Activated T-helper 2 cell treated with anti-CD3 and anti-CD28 coated beads, Interferon-gamma antibody, Interleukin-2, Interleukin-4, amounts not matched to agents 10 μg/mL and 5 μg/mL and 100 μg/mL, durations not matched to agents 14 hours and 24 hours and 36 hours (primary cell): ENCODE results near the gene PTPRN. TPM values are rescaled to one million over a fixed set of nuclear protein-coding genes. Genes with fewer than 3 reads are reported as not detected.
"Not testable (repeated sequence)": the region's sequence is repeated elsewhere in the genome, so short reads cannot be mapped to it uniquely, and the experiment has no call there.

ENCODE experiments used
- DNase-seq: peaks from one replicate; pipeline ENCODE4 v3.0.0; 2021; ENCODE audit warnings: low spot score
- H3K27ac Mint-ChIP-seq: one replicate; pipeline ENCODE4 v1.8.0; 2021; ENCODE audit warnings: mixed read lengths
- H3K27me3 Mint-ChIP-seq: one replicate; pipeline ENCODE4 v1.8.0; 2021; ENCODE audit warnings: low read depth, mixed read lengths
- H3K36me3 Mint-ChIP-seq: one replicate; pipeline ENCODE4 v1.8.0; 2021; ENCODE audit warnings: low read depth, mixed read lengths
- H3K4me1 Mint-ChIP-seq: one replicate; pipeline ENCODE4 v1.8.0; 2021; ENCODE audit warnings: low read depth, mixed read lengths
- H3K4me3 Mint-ChIP-seq: one replicate; pipeline ENCODE4 v1.8.0; 2021; ENCODE audit warnings: low read depth, mild to moderate bottlenecking, moderate library complexity, mixed read lengths
- H3K9me3 Mint-ChIP-seq: one replicate; pipeline ENCODE4 v1.8.0; 2021; ENCODE audit warnings: mixed read lengths
- intact Hi-C: fragments of 100-400 bp; cut with micrococcal nuclease; formaldehyde crosslinking; loops from one replicate; pipeline ENCODE4 v1.15.1; 2023
- total RNA-seq: library from RNA; stranded (reverse); gene quantifications from 2 replicates; pipeline ENCODE4 v1.2.3, GENCODE V29; 2022

Gene PTPRN
- total RNA-seq, 1 donor from 2014 or later = 1.6 TPM

DNA sequence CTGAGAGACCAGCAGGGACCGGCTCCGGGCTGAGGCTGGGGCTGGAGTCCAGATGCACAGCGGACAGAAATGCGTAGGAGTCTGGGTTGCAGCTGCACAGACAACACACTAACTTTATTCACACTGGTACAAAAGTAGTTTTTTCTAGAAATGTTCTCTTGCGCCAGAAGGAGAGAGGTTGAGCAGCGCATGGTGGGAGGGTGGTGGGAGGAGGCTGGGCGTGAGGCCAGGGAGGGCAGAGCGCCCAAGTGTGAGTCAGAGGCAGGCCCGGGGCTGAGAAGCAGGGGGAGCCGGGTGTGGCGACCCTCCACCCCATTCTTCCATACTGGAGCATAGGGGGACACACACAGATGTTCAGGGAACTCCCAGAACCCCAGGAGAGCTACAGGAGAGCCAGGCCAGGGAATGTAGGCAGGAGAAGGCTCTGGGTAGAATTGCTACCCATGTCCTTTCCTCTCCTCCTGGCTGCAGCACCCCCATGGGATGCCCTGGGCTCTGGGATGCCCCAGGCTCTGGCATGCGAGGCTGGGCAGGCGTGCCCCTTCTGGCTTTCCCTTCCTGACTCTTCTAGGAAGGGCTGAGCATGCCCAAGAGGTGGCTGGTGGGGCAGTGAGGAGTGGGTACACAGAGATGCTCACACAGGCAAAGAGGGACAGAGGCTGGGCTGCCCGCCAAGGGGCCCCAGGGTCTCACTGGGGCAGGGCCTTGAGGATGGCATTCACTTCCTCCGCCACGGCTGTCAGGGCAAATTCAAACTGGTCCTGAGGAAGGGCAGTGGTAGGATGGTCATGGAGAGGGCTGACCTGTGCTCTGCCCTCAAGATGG is 19.5 kb downstream of the PTPRN start:
- Mint-ChIP-seq H3K27ac (no peak overlapping the region), H3K9me3 (no peaks in the 10 kb centered on the region), H3K27me3 (no peaks in the 10 kb centered on the region), H3K4me3 (no peak overlapping the region), H3K4me1 (peaks cover 6% of the 10 kb centered on the region), H3K36me3 (peaks cover 10% of the 10 kb centered on the region)
- intact Hi-C loops = no loop called here
- DNase-seq = no peak

DNA sequence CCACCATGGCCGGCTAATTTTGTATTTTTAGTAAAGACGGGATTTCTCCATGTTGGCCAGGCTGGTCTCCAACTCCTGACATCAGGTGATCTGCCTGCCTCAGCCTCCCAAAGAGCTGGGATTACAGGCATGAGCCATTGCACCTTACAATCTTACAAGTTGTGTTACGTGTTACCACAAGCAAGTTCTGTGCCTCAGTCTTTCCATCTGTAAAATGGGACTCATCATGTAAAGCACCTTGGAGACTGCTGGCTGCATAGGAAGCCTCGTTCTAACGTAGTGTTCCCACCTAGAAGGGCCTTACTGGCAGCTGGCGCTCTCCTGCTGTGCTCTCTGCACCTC is 20.0 kb downstream of the PTPRN start:
- H3K36me3 Mint-ChIP-seq = peaks cover 10% of the 10 kb centered on the region
- H3K27me3 Mint-ChIP-seq = no peaks in the 10 kb centered on the region
- intact Hi-C loops = no loop called here
- H3K4me1 Mint-ChIP-seq = peaks cover 3% of the 10 kb centered on the region
- H3K9me3 Mint-ChIP-seq = no peaks in the 10 kb centered on the region
- DNase-seq = no peak
- no peak overlapping the region for H3K27ac Mint-ChIP-seq
- no peak overlapping the region for H3K4me3 Mint-ChIP-seq

DNA sequence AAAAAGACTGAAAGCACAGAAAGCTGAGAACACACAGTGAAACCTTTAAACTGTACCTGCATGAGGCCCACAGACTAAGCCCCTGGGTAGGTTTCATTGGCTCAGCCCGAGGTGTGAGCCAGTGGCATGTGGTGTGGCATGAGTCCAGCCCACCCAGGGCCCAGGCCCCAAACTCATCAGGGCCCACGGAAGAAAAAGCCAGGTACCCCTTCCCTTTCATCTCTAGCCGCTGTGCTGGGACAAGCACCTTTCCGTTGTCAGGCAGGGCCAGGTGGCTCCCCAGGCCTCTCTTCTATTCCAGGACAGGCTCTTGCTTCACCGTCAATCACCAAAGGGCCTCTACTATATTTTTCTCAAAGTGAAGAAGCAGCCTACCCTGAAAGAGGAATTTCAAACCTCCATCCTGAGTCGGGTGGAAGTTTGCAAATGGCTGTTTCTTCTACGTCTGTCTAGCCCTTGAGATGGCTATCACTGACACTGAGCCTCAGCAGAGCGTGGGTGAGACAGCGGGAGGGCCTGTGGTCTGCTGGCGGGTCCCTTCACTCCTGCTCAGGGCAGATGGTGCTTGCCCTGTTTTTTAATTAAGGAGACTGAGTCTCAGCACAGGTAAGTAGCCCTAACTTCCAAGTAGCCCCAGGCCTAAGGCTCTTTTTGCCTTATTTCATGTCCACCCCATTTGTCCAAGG is 21.5 kb downstream of the PTPRN start:
- intact Hi-C loops = no loop called here
- H3K4me3 Mint-ChIP-seq = no peak overlapping the region
- peaks cover 21% of the 10 kb centered on the region for H3K36me3 Mint-ChIP-seq
- peaks cover 3% of the 10 kb centered on the region for H3K4me1 Mint-ChIP-seq
- no peak for DNase-seq
- no peaks in the 10 kb centered on the region for H3K27me3 Mint-ChIP-seq
- H3K9me3 Mint-ChIP-seq = no peaks in the 10 kb centered on the region
- H3K27ac Mint-ChIP-seq = no peak overlapping the region

DNA sequence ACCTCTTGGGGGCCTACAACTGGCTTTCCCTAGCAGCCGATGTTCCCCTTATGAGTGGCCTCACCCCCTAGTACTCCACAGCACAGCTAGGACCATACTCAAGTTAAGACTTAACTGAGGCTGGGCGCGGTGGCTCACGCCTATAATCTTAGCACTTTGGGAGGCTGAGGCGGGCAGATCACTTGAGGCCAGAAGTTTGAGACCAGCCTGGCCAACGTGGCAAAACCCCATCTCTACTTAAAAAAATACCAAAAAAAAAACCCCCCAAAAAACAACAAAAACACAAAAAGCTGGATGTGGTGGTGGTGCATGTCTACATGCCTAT is 22.1 kb downstream of the PTPRN start:
- H3K4me1 Mint-ChIP-seq, H3K4me3 Mint-ChIP-seq, H3K9me3 Mint-ChIP-seq, H3K27ac Mint-ChIP-seq, H3K27me3 Mint-ChIP-seq, DNase-seq, intact Hi-C loops: not testable (repeated sequence)
- H3K36me3 Mint-ChIP-seq = peaks cover 26% of the 10 kb centered on the region

DNA sequence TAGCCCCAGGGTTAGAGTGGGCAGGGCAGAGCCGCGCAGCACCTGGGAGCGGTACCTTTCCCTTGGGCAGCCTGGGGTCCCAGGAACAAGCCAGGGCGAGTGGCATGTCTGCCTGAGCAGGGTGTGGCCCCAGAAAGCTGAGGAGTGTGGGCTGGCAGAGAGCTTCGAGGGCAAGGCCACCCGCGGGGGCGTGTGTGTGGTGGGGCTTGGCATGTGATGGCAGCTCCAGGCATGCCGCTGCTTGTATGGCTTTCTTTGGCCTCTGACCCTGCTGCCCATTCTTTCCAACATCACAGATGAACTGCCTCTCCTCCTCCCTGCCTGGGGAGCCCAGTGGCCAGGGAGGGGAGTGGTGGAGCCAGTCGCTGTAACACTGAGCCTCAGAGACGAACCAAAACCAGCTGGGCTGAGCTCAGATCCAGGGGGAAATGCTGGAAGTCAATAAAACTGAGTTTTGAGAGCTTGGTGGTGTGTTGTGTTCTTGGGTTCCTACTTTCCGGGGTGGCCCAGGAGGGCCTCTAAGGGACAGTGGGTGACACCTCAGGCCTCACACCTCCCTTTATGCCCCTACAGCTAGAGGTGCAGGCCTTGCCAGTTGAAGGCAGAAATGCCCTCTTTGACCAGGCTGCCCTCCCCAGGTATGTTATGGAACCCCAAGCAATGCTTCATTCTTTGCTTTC is 22.6 kb downstream of the PTPRN start:
- no peak overlapping the region for H3K27ac Mint-ChIP-seq
- intact Hi-C loops = no loop called here
- no peak for DNase-seq
- H3K27me3 Mint-ChIP-seq = no peaks in the 10 kb centered on the region
- H3K4me1 Mint-ChIP-seq = peaks cover 3% of the 10 kb centered on the region
- no peaks in the 10 kb centered on the region for H3K9me3 Mint-ChIP-seq
- H3K4me3 Mint-ChIP-seq = no peak overlapping the region
- H3K36me3 Mint-ChIP-seq = peaks cover 30% of the 10 kb centered on the region

DNA sequence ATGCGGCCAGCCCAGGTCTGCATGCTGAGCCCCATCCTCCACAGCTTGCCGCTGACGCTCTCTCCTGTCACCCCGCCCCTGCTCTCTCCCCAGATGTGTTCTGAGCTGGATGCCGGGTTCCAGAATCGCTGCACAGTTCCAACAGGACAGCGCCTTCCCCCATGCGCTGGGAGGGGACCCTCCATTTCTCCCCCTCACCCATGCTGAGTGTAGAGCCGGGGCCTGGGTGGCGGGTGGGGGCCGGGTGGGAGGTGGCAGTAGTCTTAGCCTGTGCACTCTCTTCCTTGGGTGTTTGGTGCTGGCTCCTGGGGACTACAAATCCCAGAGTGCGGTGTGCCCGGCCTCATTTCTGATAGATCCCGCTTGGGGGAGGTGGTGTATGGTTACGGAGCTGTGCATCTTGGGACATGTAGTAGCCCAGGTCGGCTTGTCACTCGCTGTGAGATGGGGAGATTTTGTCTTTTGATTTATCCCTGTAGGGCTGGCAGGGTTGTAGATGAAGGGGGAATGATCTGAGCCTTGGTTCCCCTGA is 23.2 kb downstream of the PTPRN start:
- intact Hi-C loops = no loop called here
- peaks cover 6% of the 10 kb centered on the region for H3K4me1 Mint-ChIP-seq
- no peak for DNase-seq
- no peak overlapping the region for H3K4me3 Mint-ChIP-seq
- no peak overlapping the region for H3K27ac Mint-ChIP-seq
- H3K36me3 Mint-ChIP-seq = peaks cover 37% of the 10 kb centered on the region
- H3K9me3 Mint-ChIP-seq = no peaks in the 10 kb centered on the region
- no peaks in the 10 kb centered on the region for H3K27me3 Mint-ChIP-seq

- Mint-ChIP-seq H3K4me3 (no peak overlapping the region), H3K27ac (no peak overlapping the region), H3K27me3 (no peaks in the 10 kb centered on the region), H3K36me3 (peaks cover 41% of the 10 kb centered on the region), H3K9me3 (no peaks in the 10 kb centered on the region), H3K4me1 (peaks cover 11% of the 10 kb centered on the region)
- intact Hi-C loops = no loop called here
- no peak for DNase-seq
Measured at GRCh38 chr2:219285373-219285735, 23.8 kb downstream of the PTPRN start.

GRCh38 chr2:219284501-219285372 is 24.5 kb downstream of the PTPRN start:
- Mint-ChIP-seq H3K9me3 (no peaks in the 10 kb centered on the region), H3K27ac (no peak overlapping the region), H3K36me3 (peaks cover 41% of the 10 kb centered on the region), H3K4me1 (peaks cover 17% of the 10 kb centered on the region), H3K4me3 (no peak overlapping the region), H3K27me3 (no peaks in the 10 kb centered on the region)
- intact Hi-C loops = no loop called here
- DNase-seq = no peak

GRCh38 chr2:219282943-219283581 is 26.1 kb downstream of the PTPRN start:
- H3K4me3 Mint-ChIP-seq = no peak overlapping the region
- no peaks in the 10 kb centered on the region for H3K27me3 Mint-ChIP-seq
- H3K36me3 Mint-ChIP-seq = peaks cover 41% of the 10 kb centered on the region
- DNase-seq = no peak
- no peaks in the 10 kb centered on the region for H3K9me3 Mint-ChIP-seq
- H3K27ac Mint-ChIP-seq = peak overlapping the region; percentile 52
- intact Hi-C loops = no loop called here
- H3K4me1 Mint-ChIP-seq = peaks cover 28% of the 10 kb centered on the region

- H3K27ac Mint-ChIP-seq = no peak overlapping the region
- intact Hi-C loops = no loop called here
- H3K9me3 Mint-ChIP-seq = no peaks in the 10 kb centered on the region
- no peak overlapping the region for H3K4me3 Mint-ChIP-seq
- H3K36me3 Mint-ChIP-seq = peaks cover 41% of the 10 kb centered on the region
- no peak for DNase-seq
- H3K27me3 Mint-ChIP-seq = no peaks in the 10 kb centered on the region
- H3K4me1 Mint-ChIP-seq = peaks cover 35% of the 10 kb centered on the region
Measured at GRCh38 chr2:219282375-219282774, 26.8 kb downstream of the PTPRN start.

GRCh38 chr2:219281588-219281987 is 27.6 kb downstream of the PTPRN start:
- H3K27me3 Mint-ChIP-seq = no peaks in the 10 kb centered on the region
- intact Hi-C loops = no loop called here
- peaks cover 39% of the 10 kb centered on the region for H3K4me1 Mint-ChIP-seq
- no peak overlapping the region for H3K4me3 Mint-ChIP-seq
- H3K27ac Mint-ChIP-seq = no peak overlapping the region
- DNase-seq = no peak
- H3K9me3 Mint-ChIP-seq = no peaks in the 10 kb centered on the region
- peaks cover 41% of the 10 kb centered on the region for H3K36me3 Mint-ChIP-seq

DNA sequence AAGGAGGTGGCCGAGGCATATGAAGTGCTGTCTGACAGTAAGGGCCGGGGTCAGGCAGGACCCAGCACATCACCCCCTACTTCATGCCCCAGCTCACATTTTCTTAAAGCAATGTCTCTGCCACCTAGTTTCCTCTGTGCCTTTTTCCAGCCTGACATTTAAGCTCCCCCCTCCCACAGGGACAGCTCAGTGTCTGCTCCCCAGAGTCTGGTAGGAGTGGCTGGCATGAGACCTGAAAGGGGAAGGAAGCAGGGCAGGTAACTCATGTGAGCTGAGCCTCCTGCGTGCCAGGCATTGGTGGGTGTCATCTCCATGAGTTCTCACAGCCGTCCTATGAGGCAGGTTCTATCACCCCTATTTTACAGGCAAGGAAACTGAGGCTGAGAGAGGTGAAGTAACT is 28.6 kb downstream of the PTPRN start:
- Mint-ChIP-seq H3K27ac (peak overlapping the region; percentile 91), H3K4me1 (peaks cover 39% of the 10 kb centered on the region), H3K9me3 (no peaks in the 10 kb centered on the region), H3K27me3 (no peaks in the 10 kb centered on the region), H3K4me3 (peak overlapping the region; percentile 85), H3K36me3 (peaks cover 34% of the 10 kb centered on the region)
- DNase-seq = no peak
- intact Hi-C loops = no loop called here
